ENCODE data around the gene TBC1D22B. TPM values are rescaled to one million over a fixed set of nuclear protein-coding genes. Genes with fewer than 3 reads are reported as not detected.

The TBC1D22B gene
- polyA plus RNA-seq, 2 of the 4 experiments (the other 2 are of a cell fraction), result 5.7 to 6.4 TPM

DNA sequence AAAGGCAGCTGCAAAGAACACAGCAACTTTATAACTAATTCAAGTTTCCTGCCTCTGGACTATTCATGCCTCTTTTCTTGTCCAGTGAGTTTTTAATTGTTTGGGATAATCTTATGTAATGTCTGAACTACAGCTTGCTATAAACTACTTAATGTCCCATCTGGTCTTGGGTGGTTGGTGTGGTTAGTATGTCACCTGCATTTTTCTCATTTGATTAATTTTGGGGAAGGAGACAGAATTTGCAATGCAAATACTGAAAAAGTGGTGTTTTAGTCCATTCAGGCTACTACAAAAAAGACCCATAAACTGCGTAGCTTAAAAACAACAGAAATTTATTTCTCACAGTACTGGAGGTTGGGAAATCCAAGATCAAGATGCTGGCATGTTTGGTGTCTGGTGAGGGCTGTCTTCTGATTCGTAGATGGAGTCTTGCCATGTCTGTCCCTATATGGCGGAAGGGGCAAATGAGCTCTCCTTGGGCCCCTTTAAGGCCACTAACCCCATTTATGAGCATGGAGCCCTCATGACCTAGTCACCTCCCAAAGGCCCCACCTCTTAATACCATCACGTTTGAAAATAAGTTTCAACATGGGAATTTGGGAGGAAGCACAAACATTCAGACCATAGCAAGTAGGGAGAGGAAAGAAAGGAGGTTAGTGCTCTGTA is 118.6 kb downstream of the TBC1D22B start:
- no peak overlapping the region for H3K4me2 ChIP-seq
- no peak for TF ChIP-seq CHD4 (IDR thresholded peaks at IDR 0.05; ENCODE audit: borderline replicate concordance)
- no peak for TF ChIP-seq ZFP36 (IDR thresholded peaks at IDR 0.05; ENCODE audit: borderline replicate concordance, partially characterized antibody)
- no peak for TF ChIP-seq CHD2 (IDR thresholded peaks at IDR 0.05; ENCODE audit: low read length, partially characterized antibody)
- H3K4me1 ChIP-seq, result no peaks in the 10 kb centered on the region
- ATAC-seq (no peak), DNase-seq (ENCODE audit: low read depth in 1 of 2, low spot score in 1 of 2) (no peak), FAIRE-seq (no peak)
- POLR2A ChIA-PET, result no interaction called here
- CTCF ChIA-PET, result interaction anchor here (1.0 kb wide), 1 partner anchor 10 kb away, joined by 3 read pairs; no protein-coding TSS in a partner anchor
- H3K27ac ChIP-seq, result no peak overlapping the region
- no peaks in the 10 kb centered on the region for H3K9me3 ChIP-seq
- WGBS (ENCODE audit: missing lambda C conversion rate), result 69% methylated on average over 4 of the region's 4 CpGs
- H3K4me3 ChIP-seq, result no peak overlapping the region

DNA sequence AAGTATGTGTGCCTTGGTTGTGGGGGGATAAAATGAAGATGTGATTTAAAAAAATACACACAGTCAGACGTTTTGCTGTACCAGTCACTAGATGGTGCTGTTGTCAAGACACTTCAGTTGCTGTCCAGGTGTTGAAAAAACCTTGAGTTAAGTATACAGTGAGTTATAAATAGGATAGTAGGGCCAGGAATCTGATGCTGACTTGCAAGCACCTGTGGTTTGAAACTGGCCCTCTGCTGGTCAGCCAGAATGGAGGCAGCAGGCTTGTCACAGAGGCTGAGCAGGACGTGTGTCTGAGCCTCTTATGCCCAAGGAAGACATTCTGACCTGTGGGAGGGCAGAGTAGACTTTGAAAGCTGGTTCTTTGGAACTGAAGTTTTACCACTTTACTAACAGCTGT is 124.0 kb downstream of the TBC1D22B start:
- no peak for TF ChIP-seq EHMT2 (IDR thresholded peaks at IDR 0.05; ENCODE audit: low read depth)
- no peak for TF ChIP-seq ESRRA (IDR thresholded peaks at IDR 0.05; ENCODE audit: borderline replicate concordance, low read length)
- TF ChIP-seq, protein P1, sequence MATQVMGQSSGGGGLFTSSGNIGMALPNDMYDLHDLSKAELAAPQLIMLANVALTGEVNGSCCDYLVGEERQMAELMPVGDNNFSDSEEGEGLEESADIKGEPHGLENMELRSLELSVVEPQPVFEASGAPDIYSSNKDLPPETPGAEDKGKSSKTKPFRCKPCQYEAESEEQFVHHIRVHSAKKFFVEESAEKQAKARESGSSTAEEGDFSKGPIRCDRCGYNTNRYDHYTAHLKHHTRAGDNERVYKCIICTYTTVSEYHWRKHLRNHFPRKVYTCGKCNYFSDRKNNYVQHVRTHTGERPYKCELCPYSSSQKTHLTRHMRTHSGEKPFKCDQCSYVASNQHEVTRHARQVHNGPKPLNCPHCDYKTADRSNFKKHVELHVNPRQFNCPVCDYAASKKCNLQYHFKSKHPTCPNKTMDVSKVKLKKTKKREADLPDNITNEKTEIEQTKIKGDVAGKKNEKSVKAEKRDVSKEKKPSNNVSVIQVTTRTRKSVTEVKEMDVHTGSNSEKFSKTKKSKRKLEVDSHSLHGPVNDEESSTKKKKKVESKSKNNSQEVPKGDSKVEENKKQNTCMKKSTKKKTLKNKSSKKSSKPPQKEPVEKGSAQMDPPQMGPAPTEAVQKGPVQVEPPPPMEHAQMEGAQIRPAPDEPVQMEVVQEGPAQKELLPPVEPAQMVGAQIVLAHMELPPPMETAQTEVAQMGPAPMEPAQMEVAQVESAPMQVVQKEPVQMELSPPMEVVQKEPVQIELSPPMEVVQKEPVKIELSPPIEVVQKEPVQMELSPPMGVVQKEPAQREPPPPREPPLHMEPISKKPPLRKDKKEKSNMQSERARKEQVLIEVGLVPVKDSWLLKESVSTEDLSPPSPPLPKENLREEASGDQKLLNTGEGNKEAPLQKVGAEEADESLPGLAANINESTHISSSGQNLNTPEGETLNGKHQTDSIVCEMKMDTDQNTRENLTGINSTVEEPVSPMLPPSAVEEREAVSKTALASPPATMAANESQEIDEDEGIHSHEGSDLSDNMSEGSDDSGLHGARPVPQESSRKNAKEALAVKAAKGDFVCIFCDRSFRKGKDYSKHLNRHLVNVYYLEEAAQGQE (IDR thresholded peaks at IDR 0.05), result peak; percentile 47; the same call in 1 of the 2 replicates
- TF ChIP-seq SMC3 (IDR thresholded peaks at IDR 0.05), result 0 out of 3 replicates have a peak, but pooled peaks have one; percentile 24
- peak; percentile 47 to 50; a peak in 4 of 5 replicates for TF ChIP-seq RAD21 (conservative IDR thresholded peaks at IDR 0.05 in 1 of 2, IDR thresholded peaks at IDR 0.05 in 1 of 2)
- TF ChIP-seq, protein P2, sequence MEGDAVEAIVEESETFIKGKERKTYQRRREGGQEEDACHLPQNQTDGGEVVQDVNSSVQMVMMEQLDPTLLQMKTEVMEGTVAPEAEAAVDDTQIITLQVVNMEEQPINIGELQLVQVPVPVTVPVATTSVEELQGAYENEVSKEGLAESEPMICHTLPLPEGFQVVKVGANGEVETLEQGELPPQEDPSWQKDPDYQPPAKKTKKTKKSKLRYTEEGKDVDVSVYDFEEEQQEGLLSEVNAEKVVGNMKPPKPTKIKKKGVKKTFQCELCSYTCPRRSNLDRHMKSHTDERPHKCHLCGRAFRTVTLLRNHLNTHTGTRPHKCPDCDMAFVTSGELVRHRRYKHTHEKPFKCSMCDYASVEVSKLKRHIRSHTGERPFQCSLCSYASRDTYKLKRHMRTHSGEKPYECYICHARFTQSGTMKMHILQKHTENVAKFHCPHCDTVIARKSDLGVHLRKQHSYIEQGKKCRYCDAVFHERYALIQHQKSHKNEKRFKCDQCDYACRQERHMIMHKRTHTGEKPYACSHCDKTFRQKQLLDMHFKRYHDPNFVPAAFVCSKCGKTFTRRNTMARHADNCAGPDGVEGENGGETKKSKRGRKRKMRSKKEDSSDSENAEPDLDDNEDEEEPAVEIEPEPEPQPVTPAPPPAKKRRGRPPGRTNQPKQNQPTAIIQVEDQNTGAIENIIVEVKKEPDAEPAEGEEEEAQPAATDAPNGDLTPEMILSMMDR (IDR thresholded peaks at IDR 0.05), result peak; percentile 50
- no peak for TF ChIP-seq FOSL2 (IDR thresholded peaks at IDR 0.05)
- TF ChIP-seq FOSL2 (CRISPR knock-in tag; IDR thresholded peaks at IDR 0.05), result no peak
- peak; percentile 59 to 79 for ATAC-seq
- DNase-seq (ENCODE audit: low read depth in 1 of 2, low spot score in 1 of 2), result peak; percentile 15 to 71
- 50% methylated on average over 2 of the region's 2 CpGs for WGBS (ENCODE audit: missing lambda C conversion rate)
- Histone ChIP-seq H3K4me3 (no peak overlapping the region), H3K4me2 (no peak overlapping the region), H3K9me3 (no peaks in the 10 kb centered on the region), H3K4me1 (no peaks in the 10 kb centered on the region), H3K27ac (no peak overlapping the region)
- no peak for FAIRE-seq
- ChIA-PET POLR2A (no interaction called here), CTCF (interaction anchor here (0.7 to 2.7 kb wide), 9 partner anchors 10 to 100 kb away, joined by 3 to 15 read pairs (median 4); partner anchors contain the start of gene CMTR1)

Small RNA genes within 50 kb of the gene (small RNA-seq; reads per million reads assigned to genes)
- gene AL096712.1, result 0 reads per million in 6 experiments
- gene RN7SL273P, result 0 reads per million in 6 experiments

Other genes starting within 250 kb of the TBC1D22B start
- gene PIM1, start 87.6 kb upstream of the TBC1D22B start, polyA plus RNA-seq (2011; rRNA removed), result 19.0 and 21.9 TPM in 2 replicates
- gene PIM1, start 87.6 kb upstream of the TBC1D22B start, polyA plus RNA-seq (2017; fragmentation: RNase III; extraction: RNeasy Plus Mini Kit Qiagen cat#74134 plus additional on column Dnase treatment), result 12.3 to 16.6 TPM (median 15.4 TPM) in 3 replicates
- gene TMEM217, start 372 bp downstream of the TBC1D22B start, polyA plus RNA-seq (2011; rRNA removed), result 1.4 and 1.6 TPM in 2 replicates
- 0.59 to 1.2 TPM (median 0.93 TPM) in 3 replicates for gene TMEM217, start 372 bp downstream of the TBC1D22B start, polyA plus RNA-seq (2017; fragmentation: RNase III; extraction: RNeasy Plus Mini Kit Qiagen cat#74134 plus additional on column Dnase treatment)
- 16.6 and 21.4 TPM in 2 replicates for gene RNF8, start 96.2 kb downstream of the TBC1D22B start, polyA plus RNA-seq (2011; rRNA removed)
- gene RNF8, start 96.2 kb downstream of the TBC1D22B start, polyA plus RNA-seq (2017; fragmentation: RNase III; extraction: RNeasy Plus Mini Kit Qiagen cat#74134 plus additional on column Dnase treatment), result 19.6 to 22.0 TPM (median 21.1 TPM) in 3 replicates
- 17.0 and 18.9 TPM in 2 replicates for gene CMTR1, start 175.4 kb downstream of the TBC1D22B start, polyA plus RNA-seq (2011; rRNA removed)
- gene CMTR1, start 175.4 kb downstream of the TBC1D22B start, polyA plus RNA-seq (2017; fragmentation: RNase III; extraction: RNeasy Plus Mini Kit Qiagen cat#74134 plus additional on column Dnase treatment), result 17.8 to 19.6 TPM (median 17.8 TPM) in 3 replicates
- gene CCDC167, start 242.1 kb downstream of the TBC1D22B start, polyA plus RNA-seq (2011; rRNA removed), result 35.1 and 48.2 TPM in 2 replicates
- 37.5 to 41.9 TPM (median 39.1 TPM) in 3 replicates for gene CCDC167, start 242.1 kb downstream of the TBC1D22B start, polyA plus RNA-seq (2017; fragmentation: RNase III; extraction: RNeasy Plus Mini Kit Qiagen cat#74134 plus additional on column Dnase treatment)